NCI-H748 treated with DMSO at 0.1 percent for 48 hours (cell line): ENCODE results near the gene SLC25A26.

Experiments
- DNase-seq: peaks from one replicate; lab custom pipeline; 2025; lab: John Stamatoyannopoulos, UW

Gene SLC25A26

GRCh38 chr3:66376568-66376967, 155.8 kb downstream of the SLC25A26 start:
- DNase-seq = no peak

GRCh38 chr3:66377800-66378199, 157.0 kb downstream of the SLC25A26 start:
- no peak for DNase-seq

- peak; percentile 8 for DNase-seq
Observed at GRCh38 chr3:66378256-66378655, 157.5 kb downstream of the SLC25A26 start.

- no peak for DNase-seq
Observed at GRCh38 chr3:66379565-66379964, 158.8 kb downstream of the SLC25A26 start.

GRCh38 chr3:66380200-66380932, 159.6 kb downstream of the SLC25A26 start:
- DNase-seq = no peak

- no peak for DNase-seq
Observed at GRCh38 chr3:66381626-66382025, 160.8 kb downstream of the SLC25A26 start.

GRCh38 chr3:66382142-66382541, 161.3 kb downstream of the SLC25A26 start:
- DNase-seq = no peak

- no peak for DNase-seq
Observed at GRCh38 chr3:66383023-66383422, 162.2 kb downstream of the SLC25A26 start.

GRCh38 chr3:66383998-66384745, 163.4 kb downstream of the SLC25A26 start:
- no peak for DNase-seq

GRCh38 chr3:66385066-66385465, 164.3 kb downstream of the SLC25A26 start:
- DNase-seq = no peak

GRCh38 chr3:66386011-66386924, 165.5 kb downstream of the SLC25A26 start:
- no peak for DNase-seq

GRCh38 chr3:66386925-66387650, 166.3 kb downstream of the SLC25A26 start:
- no peak for DNase-seq

- no peak for DNase-seq
Observed at GRCh38 chr3:66390013-66390412, 169.2 kb downstream of the SLC25A26 start.

- no peak for DNase-seq
Observed at GRCh38 chr3:66392512-66392911, 171.7 kb downstream of the SLC25A26 start.

GRCh38 chr3:66392966-66393332, 172.1 kb downstream of the SLC25A26 start:
- no peak for DNase-seq

GRCh38 chr3:66393333-66394005, 172.7 kb downstream of the SLC25A26 start:
- no peak for DNase-seq

GRCh38 chr3:66394019-66394752, 173.4 kb downstream of the SLC25A26 start:
- no peak for DNase-seq

- DNase-seq = no peak
Observed at GRCh38 chr3:66394753-66395249, 174.0 kb downstream of the SLC25A26 start.

GRCh38 chr3:66395635-66396034, 174.8 kb downstream of the SLC25A26 start:
- DNase-seq = no peak

GRCh38 chr3:66396161-66396760, 175.5 kb downstream of the SLC25A26 start:
- no peak for DNase-seq
